Measurements from ENCODE around the gene SMR3A. TPM values are rescaled to one million over a fixed set of nuclear protein-coding genes. Genes with fewer than 3 reads are reported as not detected.

The SMR3A gene
- polyA plus RNA-seq, 1 of the 3 experiments (the other 2 are of a cell fraction) = not detected

- no peak for TF ChIP-seq RCOR1 (IDR thresholded peaks at IDR 0.05; ENCODE audit: low read length)
- TF ChIP-seq GABPA (IDR thresholded peaks at IDR 0.05; ENCODE audit: low read depth) = no peak
- TF ChIP-seq RXRA (IDR thresholded peaks at IDR 0.05; ENCODE audit: borderline replicate concordance, low read depth) = no peak
- no peak for TF ChIP-seq MXI1 (IDR thresholded peaks at IDR 0.05; ENCODE audit: low read depth, low read length)
- no peak for TF ChIP-seq FOXJ3 (CRISPR knock-in tag; IDR thresholded peaks at IDR 0.05)
- TF ChIP-seq SIN3A (IDR thresholded peaks at IDR 0.05; ENCODE audit: borderline replicate concordance, low read depth, low read length) = no peak
- TF ChIP-seq CTCF (IDR thresholded peaks at IDR 0.05) = no peak
- no peak for TF ChIP-seq TAF1 (IDR thresholded peaks at IDR 0.05; ENCODE audit: borderline replicate concordance, low read depth, low read length)
- no peak for TF ChIP-seq YY1 (IDR thresholded peaks at IDR 0.05; ENCODE audit: low read depth)
- TF ChIP-seq MEF2A (IDR thresholded peaks at IDR 0.05; ENCODE audit: borderline replicate concordance, low read depth) = no peak
- no peak for TF ChIP-seq RFX5 (IDR thresholded peaks at IDR 0.05; ENCODE audit: low read length)
- TF ChIP-seq REST (IDR thresholded peaks at IDR 0.05; ENCODE audit: low read depth, low read length) = no peak
- no peak for TF ChIP-seq FOSL2 (IDR thresholded peaks at IDR 0.05; ENCODE audit: borderline replicate concordance, low read depth)
- TF ChIP-seq JUND (IDR thresholded peaks at IDR 0.05) = no peak
- TF ChIP-seq, protein P1, sequence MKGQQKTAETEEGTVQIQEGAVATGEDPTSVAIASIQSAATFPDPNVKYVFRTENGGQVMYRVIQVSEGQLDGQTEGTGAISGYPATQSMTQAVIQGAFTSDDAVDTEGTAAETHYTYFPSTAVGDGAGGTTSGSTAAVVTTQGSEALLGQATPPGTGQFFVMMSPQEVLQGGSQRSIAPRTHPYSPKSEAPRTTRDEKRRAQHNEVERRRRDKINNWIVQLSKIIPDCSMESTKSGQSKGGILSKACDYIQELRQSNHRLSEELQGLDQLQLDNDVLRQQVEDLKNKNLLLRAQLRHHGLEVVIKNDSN (IDR thresholded peaks at IDR 0.05; ENCODE audit: borderline replicate concordance, low read depth) = no peak
- no peak for TF ChIP-seq TCF12 (IDR thresholded peaks at IDR 0.05)
- no peak for TF ChIP-seq NRF1 (IDR thresholded peaks at IDR 0.05; ENCODE audit: low read depth, low read length)
- no peak for TF ChIP-seq GATA2 (CRISPR knock-in tag; IDR thresholded peaks at IDR 0.05)
- TF ChIP-seq, protein P2, sequence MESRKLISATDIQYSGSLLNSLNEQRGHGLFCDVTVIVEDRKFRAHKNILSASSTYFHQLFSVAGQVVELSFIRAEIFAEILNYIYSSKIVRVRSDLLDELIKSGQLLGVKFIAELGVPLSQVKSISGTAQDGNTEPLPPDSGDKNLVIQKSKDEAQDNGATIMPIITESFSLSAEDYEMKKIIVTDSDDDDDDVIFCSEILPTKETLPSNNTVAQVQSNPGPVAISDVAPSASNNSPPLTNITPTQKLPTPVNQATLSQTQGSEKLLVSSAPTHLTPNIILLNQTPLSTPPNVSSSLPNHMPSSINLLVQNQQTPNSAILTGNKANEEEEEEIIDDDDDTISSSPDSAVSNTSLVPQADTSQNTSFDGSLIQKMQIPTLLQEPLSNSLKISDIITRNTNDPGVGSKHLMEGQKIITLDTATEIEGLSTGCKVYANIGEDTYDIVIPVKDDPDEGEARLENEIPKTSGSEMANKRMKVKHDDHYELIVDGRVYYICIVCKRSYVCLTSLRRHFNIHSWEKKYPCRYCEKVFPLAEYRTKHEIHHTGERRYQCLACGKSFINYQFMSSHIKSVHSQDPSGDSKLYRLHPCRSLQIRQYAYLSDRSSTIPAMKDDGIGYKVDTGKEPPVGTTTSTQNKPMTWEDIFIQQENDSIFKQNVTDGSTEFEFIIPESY (IDR thresholded peaks at IDR 0.05; ENCODE audit: borderline replicate concordance, low read depth) = no peak
- no peak for TF ChIP-seq PBX3 (IDR thresholded peaks at IDR 0.05)
- H3K27me3 ChIP-seq (ENCODE audit: insufficient read depth) = no peaks in the 10 kb centered on the region
- H3F3A ChIP-seq (replicated peaks; ENCODE audit: insufficient read depth) = no peaks in the 10 kb centered on the region
- H3K4me3 ChIP-seq (ENCODE audit: low read depth in 2 of 2, low read length in 1 of 2) = no peak overlapping the region
- CTCF ChIA-PET = no interaction called here
- POLR2A ChIA-PET = no interaction called here
- H2AFZ ChIP-seq (ENCODE audit: low read depth) = no peak overlapping the region
- no peaks in the 10 kb centered on the region for H4K20me1 ChIP-seq (ENCODE audit: insufficient read depth)
- H3K9ac ChIP-seq = no peak overlapping the region
- WGBS (ENCODE audit: low lambda C conversion rate) = 8% methylated on average over 1 of the region's 1 CpG
- H3K9me3 ChIP-seq = no peaks in the 10 kb centered on the region
- no peaks in the 10 kb centered on the region for H3K9me2 ChIP-seq
- H3K79me2 ChIP-seq (ENCODE audit: insufficient read depth) = no peaks in the 10 kb centered on the region
- H3K36me3 ChIP-seq (replicated peaks in 1 of 2; ENCODE audit: control insufficient read depth in 1 of 2, insufficient read depth in 2 of 2, low read length in 1 of 2) = no peaks in the 10 kb centered on the region
- H3K4me1 ChIP-seq (ENCODE audit: control insufficient read depth in 1 of 2, insufficient read depth in 2 of 2, low read depth in 1 of 2, low read length in 1 of 2) = no peaks in the 10 kb centered on the region
- DNase-seq = no peak
- no peak overlapping the region for H3K27ac ChIP-seq (ENCODE audit: low read depth in 2 of 2, low read length in 1 of 2)
- no peak overlapping the region for H3K4me2 ChIP-seq
Measured at GRCh38 chr4:70367813-70368212, 7.3 kb downstream of the SMR3A start.
